HT1080 (cell line): ENCODE data around the gene DDC. TPM values are rescaled to one million over a fixed set of nuclear protein-coding genes. Genes with fewer than 3 reads are reported as not detected.
A peak's percentile ranks its signal among the peaks of the same experiment; 100 is the strongest.

Source experiments
- DNase-seq: peaks from one replicate; pipeline ENCODE4 v3.0.0-alpha.2; 2015; ENCODE audit warnings: low read depth
- total RNA-seq: library from RNA; depleted of rRNA; stranded (reverse); fragments of >200 nt; shearing (Covaris generic); gene quantifications from 2 replicates; pipeline ENCODE4 v1.2.3, GENCODE V29; 2014

Gene DDC
- total RNA-seq, 1 experiment from 2014 or later: not detected

- no peak for DNase-seq
Observed at GRCh38 chr7:50491943-50492342, 73.3 kb downstream of the DDC start.

DNA sequence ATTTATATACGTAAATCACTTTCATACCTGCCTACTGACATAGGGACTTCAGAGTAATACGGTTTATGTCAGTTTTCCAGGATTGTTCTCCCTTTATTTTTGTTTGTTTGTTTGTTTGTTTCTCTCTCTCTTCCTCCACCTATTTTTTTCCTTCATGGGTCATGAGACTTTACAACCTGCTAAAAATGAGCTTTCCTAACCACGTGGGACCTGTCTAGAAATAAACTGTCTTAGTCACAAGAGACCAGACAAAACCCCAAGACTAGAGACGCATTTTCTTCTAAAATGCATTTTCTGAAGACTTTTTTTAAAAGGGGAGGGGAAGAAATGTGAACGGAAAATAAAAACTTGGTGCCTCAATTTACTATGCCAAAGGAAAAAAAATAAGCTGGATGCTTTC, 74.0 kb downstream of the DDC start:
- DNase-seq: no peak

- no peak for DNase-seq
Observed at GRCh38 chr7:50488379-50488778, 76.8 kb downstream of the DDC start.

- no peak for DNase-seq
Observed at GRCh38 chr7:50486512-50486911, 78.7 kb downstream of the DDC start.

- DNase-seq: no peak
Observed at GRCh38 chr7:50481867-50482266, 83.3 kb downstream of the DDC start.

GRCh38 chr7:50480797-50481196, 84.4 kb downstream of the DDC start:
- no peak for DNase-seq

- no peak for DNase-seq
Observed at GRCh38 chr7:50479743-50480517, 85.3 kb downstream of the DDC start.

- DNase-seq: no peak
Observed at GRCh38 chr7:50477640-50478039, 87.6 kb downstream of the DDC start.

DNA sequence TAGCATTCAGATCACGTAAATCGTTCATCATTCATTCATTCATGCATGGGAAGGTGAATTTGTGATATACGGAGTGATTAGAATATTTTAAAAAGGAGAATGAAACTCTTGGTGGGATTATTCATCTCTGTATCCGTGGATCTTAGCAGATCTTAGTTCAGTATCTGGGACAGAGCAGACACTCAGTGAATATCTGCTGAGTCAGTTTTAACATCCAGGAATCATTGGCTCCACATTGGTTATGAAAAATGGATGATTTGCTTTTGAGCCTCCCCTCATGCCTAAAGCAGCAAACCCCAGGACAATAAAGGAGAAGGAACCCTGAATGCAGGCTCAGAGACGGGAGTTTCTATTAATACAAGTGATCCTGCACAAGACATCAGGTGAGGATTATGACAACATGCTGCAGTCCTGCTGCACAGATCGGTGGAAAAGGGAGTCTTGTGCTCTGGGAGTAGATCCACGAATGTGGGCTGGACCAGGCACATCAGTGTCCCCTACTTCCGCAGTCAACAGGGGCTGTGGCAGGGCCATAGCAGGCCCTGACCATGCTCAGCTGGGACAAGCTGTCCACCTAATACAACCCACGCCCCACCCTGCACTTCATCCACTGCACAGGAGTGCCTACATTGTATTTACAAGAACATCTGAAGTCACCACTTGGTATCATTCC, 88.1 kb downstream of the DDC start:
- DNase-seq: no peak

GRCh38 chr7:50475340-50475739, 89.9 kb downstream of the DDC start:
- no peak for DNase-seq

GRCh38 chr7:50474382-50475160, 90.6 kb downstream of the DDC start:
- DNase-seq: no peak

- DNase-seq: no peak
Observed at GRCh38 chr7:50473531-50473930, 91.7 kb downstream of the DDC start.

GRCh38 chr7:50472427-50472826, 92.8 kb downstream of the DDC start:
- no peak for DNase-seq

DNA sequence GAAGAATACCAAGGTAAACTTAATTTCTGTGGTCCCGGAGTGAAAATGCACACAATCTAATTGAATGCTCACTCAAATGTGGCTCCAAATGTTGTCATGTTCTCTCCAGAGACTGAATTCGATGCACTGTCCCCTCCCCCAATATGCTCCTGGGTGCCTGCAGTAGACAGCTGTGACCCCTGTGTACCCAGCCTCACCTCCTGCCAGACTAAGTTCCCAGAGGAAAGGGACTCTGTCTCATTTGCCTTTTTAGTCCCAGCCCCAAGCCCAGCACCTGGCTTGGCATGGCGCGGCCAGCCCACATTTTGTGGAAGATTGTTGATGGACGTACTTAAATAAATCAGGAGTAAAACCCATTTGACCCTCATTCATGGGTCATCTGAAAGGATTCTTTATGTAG, 93.2 kb downstream of the DDC start:
- DNase-seq: no peak

- DNase-seq: no peak
Observed at GRCh38 chr7:50470250-50471163, 94.7 kb downstream of the DDC start.

- DNase-seq: no peak
Observed at GRCh38 chr7:50469181-50469580, 96.0 kb downstream of the DDC start.

GRCh38 chr7:50467817-50468610, 97.2 kb downstream of the DDC start:
- peak; percentile 65 for DNase-seq

GRCh38 chr7:50466815-50467585, 98.2 kb downstream of the DDC start:
- no peak for DNase-seq

DNA sequence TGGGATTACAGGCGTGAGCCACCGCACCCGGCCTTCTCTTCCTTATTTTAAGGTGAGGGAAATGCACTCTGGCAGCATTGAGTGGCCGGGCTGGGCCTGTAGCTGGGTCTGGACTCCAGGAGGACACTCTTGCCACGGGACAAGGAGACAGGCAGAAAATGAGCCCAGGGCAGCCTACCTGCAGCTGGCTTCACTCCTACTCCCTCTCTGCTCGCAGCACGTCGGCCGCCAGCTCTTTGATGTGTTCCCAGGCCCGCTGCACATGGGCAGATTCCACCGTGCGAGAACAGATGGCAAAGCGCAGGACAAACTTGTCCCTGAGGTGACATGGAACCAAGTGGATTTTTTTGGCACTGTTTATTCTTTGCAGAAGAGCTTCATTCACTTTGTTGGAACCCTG, 102.2 kb downstream of the DDC start:
- DNase-seq: no peak

GRCh38 chr7:50462361-50462760, 102.8 kb downstream of the DDC start:
- no peak for DNase-seq
